Measurements from ENCODE around the gene TFDP3. TPM values are rescaled to one million over a fixed set of nuclear protein-coding genes. Genes with fewer than 3 reads are reported as not detected.

TFDP3 gene
- not detected in 2 replicates for polyA plus RNA-seq
- polyA minus RNA-seq: not detected in 2 replicates

- Histone ChIP-seq H2AFZ (ENCODE audit: low read depth, low read length) (no peak within 1 kb of the TSS), H3K9me3 (ENCODE audit: low read length) (no peaks in the 10 kb centered on the region), H3K4me2 (ENCODE audit: low read length) (no peak within 1 kb of the TSS), H3K27ac (ENCODE audit: low read length) (no peak within 1 kb of the TSS), H3K9me2 (ENCODE audit: insufficient read depth, low read length) (no peaks in the 10 kb centered on the region), H3K27me3 (ENCODE audit: insufficient read depth, low read depth, low read length) (no peaks in the 10 kb centered on the region), H3K9ac (ENCODE audit: low read length) (no peak within 1 kb of the TSS), H4K20me1 (ENCODE audit: insufficient read depth) (no peaks in the 10 kb centered on the region), H3F3A (ENCODE audit: insufficient read depth, low read length, poor library complexity, severe bottlenecking) (no peaks in the 10 kb centered on the region), H3K36me3 (ENCODE audit: insufficient read depth, low read length) (no peaks in the 10 kb centered on the region), H3K79me2 (replicated peaks; ENCODE audit: insufficient read depth, low read length) (no peaks in the 10 kb centered on the region), H3K4me3 (ENCODE audit: low read length) (no peak within 1 kb of the TSS)
- no peak for TF ChIP-seq CTCF (IDR thresholded peaks at IDR 0.05; ENCODE audit: poor library complexity, severe bottlenecking)
- TF ChIP-seq REST (IDR thresholded peaks at IDR 0.05; ENCODE audit: borderline replicate concordance): no peak
- no peak for TF ChIP-seq RAD21 (conservative IDR thresholded peaks at IDR 0.05)
- TF ChIP-seq EP300 (conservative IDR thresholded peaks at IDR 0.05; ENCODE audit: poor library complexity, severe bottlenecking): no peak
- TF ChIP-seq POLR2AphosphoS5 (IDR thresholded peaks at IDR 0.05): no peak
- TF ChIP-seq SMC3 (conservative IDR thresholded peaks at IDR 0.05; ENCODE audit: poor library complexity): no peak
- no peak for TF ChIP-seq EZH2 (IDR thresholded peaks at IDR 0.05; ENCODE audit: borderline replicate concordance, insufficient read depth, low read length, poor library complexity, severe bottlenecking)
- no peak for TF ChIP-seq MXI1 (conservative IDR thresholded peaks at IDR 0.05; ENCODE audit: poor library complexity, severe bottlenecking)
- TF ChIP-seq TAF1 (IDR thresholded peaks at IDR 0.05; ENCODE audit: low read depth): no peak
These were observed at the start of gene TFDP3 for GRCh38 chrX:133218329-133218728. Gene TFDP3 (minus strand): TSS chrX:133218354. CDS start chrX:133218259, 95 bp downstream.

- Histone ChIP-seq H3K27ac (ENCODE audit: low read length) (no peak overlapping the region), H3K9me2 (ENCODE audit: insufficient read depth, low read length) (no peaks in the 10 kb centered on the region), H3K4me2 (ENCODE audit: low read length) (no peak overlapping the region), H3K9ac (ENCODE audit: low read length) (no peak overlapping the region), H3K27me3 (ENCODE audit: insufficient read depth, low read depth, low read length) (no peaks in the 10 kb centered on the region), H4K20me1 (ENCODE audit: insufficient read depth) (no peaks in the 10 kb centered on the region), H2AFZ (ENCODE audit: low read depth, low read length) (no peak overlapping the region), H3K79me2 (replicated peaks; ENCODE audit: insufficient read depth, low read length) (no peaks in the 10 kb centered on the region), H3F3A (ENCODE audit: insufficient read depth, low read length, poor library complexity, severe bottlenecking) (no peaks in the 10 kb centered on the region), H3K36me3 (ENCODE audit: insufficient read depth, low read length) (no peaks in the 10 kb centered on the region), H3K4me3 (ENCODE audit: low read length) (no peak overlapping the region), H3K9me3 (ENCODE audit: low read length) (no peaks in the 10 kb centered on the region)
- TF ChIP-seq MXI1 (conservative IDR thresholded peaks at IDR 0.05; ENCODE audit: poor library complexity, severe bottlenecking) (no peak), POLR2AphosphoS5 (IDR thresholded peaks at IDR 0.05) (no peak), RAD21 (conservative IDR thresholded peaks at IDR 0.05) (no peak), TAF1 (IDR thresholded peaks at IDR 0.05; ENCODE audit: low read depth) (no peak), EZH2 (IDR thresholded peaks at IDR 0.05; ENCODE audit: borderline replicate concordance, insufficient read depth, low read length, poor library complexity, severe bottlenecking) (no peak), REST (IDR thresholded peaks at IDR 0.05; ENCODE audit: borderline replicate concordance) (no peak), SMC3 (conservative IDR thresholded peaks at IDR 0.05; ENCODE audit: poor library complexity) (no peak), EP300 (conservative IDR thresholded peaks at IDR 0.05; ENCODE audit: poor library complexity, severe bottlenecking) (no peak), CTCF (IDR thresholded peaks at IDR 0.05; ENCODE audit: poor library complexity, severe bottlenecking) (no peak)
These were observed 49.5 kb upstream of the TFDP3 start for GRCh38 chrX:133267621-133268020.

Measured in neural cell (in vitro differentiated cells).